Activated T-cell treated with anti-CD3 and anti-CD28 coated beads, Interleukin-2, amount 50 U/mL, for 72 hours (primary cell): Measurements from ENCODE around the gene VRTN. TPM values are rescaled to one million over a fixed set of nuclear protein-coding genes. Genes with fewer than 3 reads are reported as not detected.

ENCODE experiments used
- ATAC-seq, 2 donors: fragments of 150-1000 bp; cut with Tn5 transposase; replicated peaks in 1 of 2; 2 replicates each; pipeline ENCODE4 v1.10.0; 2021; ENCODE audit warnings: moderate library complexity in 2 of 2, mild to moderate bottlenecking in 1 of 2
- DNase-seq, 2 donors: peaks; one replicate each; pipeline ENCODE4 v3.0.0; 2021 to 2022; ENCODE audit warnings: mixed read lengths in 1 of 2
- H3K27ac Mint-ChIP-seq: one replicate; pipeline ENCODE4 v1.8.0; 2022; ENCODE audit warnings: mild to moderate bottlenecking, moderate library complexity, mixed read lengths
- H3K27me3 Mint-ChIP-seq: one replicate; pipeline ENCODE4 v1.8.0; 2022; ENCODE audit warnings: low read depth, mixed read lengths
- H3K36me3 Mint-ChIP-seq, 2 donors: one replicate each; pipeline ENCODE4 v1.8.0; 2022; ENCODE audit warnings: mixed read lengths in 2 of 2, mild to moderate bottlenecking in 1 of 2; ENCODE audit not compliant: insufficient read depth in 2 of 2
- H3K4me1 Mint-ChIP-seq: one replicate; pipeline ENCODE4 v1.8.0; 2022; ENCODE audit warnings: low read depth, mixed read lengths
- H3K4me3 Mint-ChIP-seq, 2 donors: one replicate each; pipeline ENCODE4 v1.8.0; 2022; ENCODE audit warnings: mild to moderate bottlenecking in 2 of 2, mixed read lengths in 2 of 2, moderate library complexity in 2 of 2
- H3K9me3 Mint-ChIP-seq, 2 donors: one replicate each; pipeline ENCODE4 v1.8.0; 2022; ENCODE audit warnings: mixed read lengths in 2 of 2
- total RNA-seq, 2 donors: library from RNA; stranded (reverse); gene quantifications; one replicate each; pipeline ENCODE4 v1.2.3, GENCODE V29; 2022

The VRTN gene
- total RNA-seq, 2 donors from 2014 or later = not detected

- H3K4me1 Mint-ChIP-seq = peaks cover 18% of the 10 kb centered on the region
- no peak overlapping the region for H3K4me3 Mint-ChIP-seq
- H3K36me3 Mint-ChIP-seq = no peaks in the 10 kb centered on the region
- no peaks in the 10 kb centered on the region for H3K9me3 Mint-ChIP-seq
- ATAC-seq = no peak
- H3K27ac Mint-ChIP-seq = no peak overlapping the region
- DNase-seq = no peak
- no peaks in the 10 kb centered on the region for H3K27me3 Mint-ChIP-seq
These were observed 57.4 kb downstream of the VRTN start for GRCh38 chr14:74405663-74406062.

GRCh38 chr14:74407021-74407800 lies 58.9 kb downstream of the VRTN start:
- no peaks in the 10 kb centered on the region for H3K36me3 Mint-ChIP-seq
- DNase-seq (no peak), ATAC-seq (no peak)
- H3K27me3 Mint-ChIP-seq = no peaks in the 10 kb centered on the region
- no peaks in the 10 kb centered on the region for H3K9me3 Mint-ChIP-seq
- peaks cover 7% of the 10 kb centered on the region for H3K4me1 Mint-ChIP-seq
- H3K27ac Mint-ChIP-seq = no peak overlapping the region
- H3K4me3 Mint-ChIP-seq = no peak overlapping the region

GRCh38 chr14:74407801-74408154 lies 59.5 kb downstream of the VRTN start:
- Mint-ChIP-seq H3K27me3 (no peaks in the 10 kb centered on the region), H3K4me1 (peaks cover 3% of the 10 kb centered on the region), H3K27ac (no peak overlapping the region), H3K36me3 (no peaks in the 10 kb centered on the region), H3K4me3 (no peak overlapping the region), H3K9me3 (no peaks in the 10 kb centered on the region)
- no peak for DNase-seq
- no peak for ATAC-seq

DNA sequence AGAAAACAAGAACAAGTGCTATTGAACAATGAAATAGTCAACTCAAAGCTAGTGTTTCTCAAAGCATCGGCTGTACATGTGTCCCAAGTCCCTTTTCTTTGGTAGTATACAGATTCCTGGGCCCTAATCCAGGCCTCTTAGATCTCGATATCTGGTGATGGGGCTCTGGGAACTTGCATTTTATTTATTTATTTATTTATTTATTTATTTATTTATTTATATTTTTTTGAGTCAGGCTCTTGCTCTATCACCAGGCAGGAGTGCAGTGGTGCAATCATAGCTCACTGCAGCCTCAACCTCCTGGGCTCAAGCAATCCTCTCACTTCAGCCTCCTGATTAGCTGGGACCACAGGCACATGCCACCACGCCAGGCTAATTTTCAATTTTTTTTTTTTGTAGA lies 60.6 kb downstream of the VRTN start:
- H3K27ac Mint-ChIP-seq = no peak overlapping the region
- no peaks in the 10 kb centered on the region for H3K9me3 Mint-ChIP-seq
- H3K4me1 Mint-ChIP-seq = no peaks in the 10 kb centered on the region
- H3K4me3 Mint-ChIP-seq = no peak overlapping the region
- DNase-seq (no peak), ATAC-seq (no peak)
- no peaks in the 10 kb centered on the region for H3K36me3 Mint-ChIP-seq
- H3K27me3 Mint-ChIP-seq = peaks cover 3% of the 10 kb centered on the region

DNA sequence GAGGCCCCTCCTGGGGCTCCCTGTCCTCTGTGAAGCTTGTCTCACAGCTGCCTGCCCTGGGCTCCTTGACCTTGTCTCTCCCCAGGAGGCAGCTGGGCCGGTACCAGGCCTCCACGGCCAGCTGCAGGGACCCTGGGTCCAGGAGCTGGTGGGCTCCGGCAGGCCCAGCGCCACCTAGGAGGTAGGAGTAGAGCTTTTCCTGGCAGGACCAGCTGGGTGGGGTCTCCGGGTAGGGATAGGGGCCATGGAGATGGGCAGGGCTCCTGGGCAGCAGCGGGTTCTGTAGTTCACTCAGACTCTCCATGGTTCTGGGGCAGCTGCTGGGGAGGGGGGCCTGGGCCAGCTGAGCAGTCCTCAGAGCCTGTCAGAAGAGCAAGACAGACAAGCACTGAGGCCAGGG lies 61.2 kb downstream of the VRTN start:
- no peak for DNase-seq
- H3K4me1 Mint-ChIP-seq = no peaks in the 10 kb centered on the region

More for the DNA sequence above, 61.2 kb downstream of the VRTN start:
- H3K4me3 Mint-ChIP-seq = no peak overlapping the region
- H3K9me3 Mint-ChIP-seq = no peaks in the 10 kb centered on the region
- no peaks in the 10 kb centered on the region for H3K36me3 Mint-ChIP-seq
- ATAC-seq = no peak
- no peak overlapping the region for H3K27ac Mint-ChIP-seq
- peaks cover 8% of the 10 kb centered on the region for H3K27me3 Mint-ChIP-seq

Other genes with a start within 250 kb of the VRTN start
- gene VSX2, start 109.0 kb upstream of the VRTN start, total RNA-seq = not detected
- gene ABCD4, start 45.5 kb upstream of the VRTN start, total RNA-seq = 10 to 100 TPM; 51.2 to 56.6 TPM
- gene SYNDIG1L, start 77.7 kb downstream of the VRTN start, total RNA-seq = not detected
- 10 to 100 TPM; 27.1 to 35.4 TPM for gene NPC2, start 144.8 kb downstream of the VRTN start, total RNA-seq
- 10 to 100 TPM; 29.9 to 34.2 TPM for gene ISCA2, start 145.3 kb downstream of the VRTN start, total RNA-seq